BLaER1 treated with 17β-estradiol and CSF1 and Interleukin-3, amounts not matched to agents 10 nM and 100 nM (cell line): Measurements from ENCODE around the gene SHH.
A peak's percentile ranks its signal among the peaks of the same experiment; 100 is the strongest.
"Not testable (repeated sequence)": the region's sequence is repeated elsewhere in the genome, so short reads cannot be mapped to it uniquely, and the experiment has no call there.

Source experiments
- H3K27ac ChIP-seq, 11 experiments: shearing (Covaris generic); formaldehyde crosslinking; 2 replicates each; pipeline ENCODE4 v1.8.1; 2022
- H3K27me3 ChIP-seq, 11 experiments: shearing (Covaris generic); formaldehyde crosslinking; 2 replicates each; pipeline ENCODE4 v1.8.1; 2022
- H3K36me3 ChIP-seq, 11 experiments: shearing (Covaris generic); formaldehyde crosslinking; 2 replicates each; pipeline ENCODE4 v1.8.1; 2022
- H3K4me1 ChIP-seq, 10 experiments: shearing (Covaris generic); formaldehyde crosslinking; 2 replicates each; pipeline ENCODE4 v1.8.1; 2022
- H3K4me2 ChIP-seq, 11 experiments: shearing (Covaris generic); formaldehyde crosslinking; 2 replicates each; pipeline ENCODE4 v1.8.1; 2022
- H3K4me3 ChIP-seq, 10 experiments: shearing (Covaris generic); formaldehyde crosslinking; 2 replicates each; pipeline ENCODE4 v1.8.1; 2022
- H3K9ac ChIP-seq, 11 experiments: shearing (Covaris generic); formaldehyde crosslinking; 2 replicates each; pipeline ENCODE4 v1.8.1; 2022
- H3K9me3 ChIP-seq, 11 experiments: shearing (Covaris generic); formaldehyde crosslinking; replicated peaks in 1 of 11; 2 replicates each; pipeline ENCODE4 v1.8.1; 2022
- H4K20me1 ChIP-seq, 11 experiments: shearing (Covaris generic); formaldehyde crosslinking; 2 replicates each; pipeline ENCODE4 v1.8.1; 2022
- Cebpa-rat ChIP-seq, 11 experiments: shearing (Covaris generic); IDR thresholded peaks; 2 replicates each; pipeline ENCODE4 v1.8.1; 2022

Gene SHH

GRCh38 chr7:155818154-155818819, 6.0 kb upstream of the SHH start:
- Histone ChIP-seq H3K27me3 (peaks cover 26 to 57% (median 34%) of the 10 kb centered on the region in 11 experiments), H3K4me2 (peak overlapping the region in 9 of 11 experiments; percentile 1 to 50 (median 43); a peak in 14 of 22 replicates), H3K36me3 (no peaks in the 10 kb centered on the region), H4K20me1 (peaks cover 0 to 21% (median 10%) of the 10 kb centered on the region in 11 experiments; a peak in 14 of 22 replicates), H3K4me1 (peaks cover 0 to 35% (median 17%) of the 10 kb centered on the region in 10 experiments; a peak in 13 of 20 replicates), H3K9me3 (peaks cover 6 to 14% (median 10%) of the 10 kb centered on the region in 11 experiments; a peak in 19 of 22 replicates), H3K9ac (no peak overlapping the region), H3K4me3 (no peak overlapping the region), H3K27ac (no peak overlapping the region)
- no peak for TF ChIP-seq Cebpa-rat (IDR thresholded peaks at IDR 0.05)

- Histone ChIP-seq H3K9me3 (peaks cover 6 to 14% (median 10%) of the 10 kb centered on the region in 11 experiments; a peak in 19 of 22 replicates), H3K4me2 (peak overlapping the region in 5 of 11 experiments; percentile 31 to 50 (median 45); a peak in 4 of 22 replicates), H3K4me1 (peaks cover 0 to 35% (median 17%) of the 10 kb centered on the region in 10 experiments; a peak in 13 of 20 replicates), H3K27me3 (peaks cover 33 to 64% (median 42%) of the 10 kb centered on the region in 11 experiments), H4K20me1 (peaks cover 0 to 28% (median 18%) of the 10 kb centered on the region in 11 experiments; a peak in 14 of 22 replicates)
- H3K27ac ChIP-seq, H3K4me3 ChIP-seq, H3K36me3 ChIP-seq, H3K9ac ChIP-seq: not testable (repeated sequence)
These were observed 5.3 kb upstream of the SHH start for GRCh38 chr7:155817515-155817914.

DNA sequence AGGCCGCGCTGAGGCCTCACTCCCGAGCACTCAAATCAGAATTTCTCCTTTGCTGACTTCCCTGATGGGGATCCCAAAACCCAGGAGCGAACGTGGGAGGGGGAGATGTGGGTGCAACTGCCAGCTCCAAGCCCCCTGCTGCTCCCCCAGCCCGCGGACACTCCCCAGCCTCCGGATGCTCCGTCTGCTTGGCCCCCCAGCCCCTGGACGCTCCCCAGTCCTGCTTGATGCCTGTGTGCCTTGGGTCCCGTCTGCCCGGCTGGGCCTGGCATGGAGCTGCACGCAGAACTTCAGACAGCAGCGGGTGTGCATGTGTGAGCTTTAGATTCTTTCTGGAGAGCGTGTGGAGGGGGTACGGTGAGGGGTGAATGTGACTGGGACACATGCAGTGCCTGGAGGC, 4.7 kb upstream of the SHH start:
- Histone ChIP-seq H3K27me3 (peaks cover 38 to 70% (median 47%) of the 10 kb centered on the region in 11 experiments), H3K4me2 (no peak overlapping the region), H3K4me3 (no peak overlapping the region), H3K36me3 (no peaks in the 10 kb centered on the region), H3K9me3 (peaks cover 6 to 14% (median 10%) of the 10 kb centered on the region in 11 experiments; a peak in 19 of 22 replicates), H3K9ac (no peak overlapping the region), H3K4me1 (peaks cover 0 to 35% (median 17%) of the 10 kb centered on the region in 10 experiments; a peak in 16 of 20 replicates), H4K20me1 (peaks cover 0 to 33% (median 23%) of the 10 kb centered on the region in 11 experiments; a peak in 15 of 22 replicates), H3K27ac (no peak overlapping the region)
- no peak for TF ChIP-seq Cebpa-rat (IDR thresholded peaks at IDR 0.05)

GRCh38 chr7:155816192-155816508, 3.9 kb upstream of the SHH start:
- Histone ChIP-seq H3K36me3 (no peaks in the 10 kb centered on the region), H3K9me3 (peaks cover 6 to 14% (median 10%) of the 10 kb centered on the region in 11 experiments; a peak in 19 of 22 replicates), H3K9ac (no peak overlapping the region; a peak in 1 of 22 replicates), H3K4me2 (peak overlapping the region in 5 of 11 experiments; percentile 48 to 68 (median 54); a peak in 4 of 22 replicates), H3K4me3 (no peak overlapping the region), H4K20me1 (peaks cover 0 to 41% (median 28%) of the 10 kb centered on the region in 11 experiments; a peak in 15 of 22 replicates), H3K27ac (no peak overlapping the region), H3K27me3 (peaks cover 47 to 78% (median 55%) of the 10 kb centered on the region in 11 experiments), H3K4me1 (peaks cover 0 to 30% (median 17%) of the 10 kb centered on the region in 10 experiments; a peak in 16 of 20 replicates)
- TF ChIP-seq Cebpa-rat (IDR thresholded peaks at IDR 0.05): no peak

DNA sequence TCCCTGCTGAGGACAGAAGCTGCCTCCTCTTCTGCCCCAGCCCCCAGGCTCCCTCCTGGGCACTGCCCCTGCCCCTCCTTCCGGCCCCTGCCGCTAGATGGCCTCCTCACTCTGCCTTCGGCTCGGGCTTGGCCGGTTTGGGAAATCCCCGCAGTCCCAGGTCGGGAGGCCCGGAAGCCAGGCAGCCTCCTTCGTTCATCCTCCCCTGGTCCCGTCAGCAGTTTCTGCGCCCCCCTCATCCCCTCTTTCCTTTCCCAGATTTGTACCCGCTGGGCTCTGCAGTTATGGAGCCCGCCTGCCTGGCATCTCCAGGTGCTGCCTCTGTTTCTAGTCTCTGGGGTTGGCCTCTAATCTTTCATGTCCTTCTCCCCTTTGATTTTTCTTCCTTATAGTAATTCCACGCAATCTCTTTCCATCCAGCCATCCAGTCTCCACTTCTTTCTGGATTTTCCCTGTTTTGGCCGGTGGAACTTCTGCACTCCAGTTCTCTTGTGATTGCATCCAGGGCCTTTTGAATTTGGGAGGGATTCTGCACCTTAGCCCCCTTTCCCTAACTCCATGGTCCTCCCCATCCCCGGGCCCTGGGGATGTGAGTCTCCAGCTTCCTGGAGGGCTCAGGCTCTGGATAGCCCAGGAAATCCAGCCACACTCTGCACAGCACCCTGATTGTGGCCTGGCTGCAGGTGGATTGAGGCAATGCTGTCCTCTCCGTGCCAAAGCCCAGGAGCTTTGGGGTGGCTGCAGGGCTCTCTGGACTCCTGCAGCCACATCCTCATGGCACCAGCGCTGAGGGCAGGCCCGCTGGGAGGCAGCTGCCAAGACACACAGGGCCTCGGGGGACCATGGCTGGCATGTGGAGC, 3.3 kb upstream of the SHH start:
- Histone ChIP-seq H3K4me2 (peak overlapping the region; percentile 47 to 86 (median 58)), H3K4me3 (no peak overlapping the region), H3K27ac (no peak overlapping the region), H4K20me1 (peaks cover 0 to 47% (median 29%) of the 10 kb centered on the region in 11 experiments; a peak in 15 of 22 replicates), H3K27me3 (peaks cover 53 to 84% (median 61%) of the 10 kb centered on the region in 11 experiments), H3K4me1 (peaks cover 0 to 25% (median 17%) of the 10 kb centered on the region in 10 experiments; a peak in 16 of 20 replicates), H3K9me3 (peaks cover 6 to 14% (median 10%) of the 10 kb centered on the region in 11 experiments; a peak in 19 of 22 replicates), H3K36me3 (no peaks in the 10 kb centered on the region), H3K9ac (peak overlapping the region in 1 of 11 experiments; percentile 27; a peak in 1 of 22 replicates)
- TF ChIP-seq Cebpa-rat (IDR thresholded peaks at IDR 0.05): no peak

GRCh38 chr7:155814316-155815276, 2.3 kb upstream of the SHH start:
- Histone ChIP-seq H3K4me3 (no peak overlapping the region), H3K27ac (no peak overlapping the region), H3K4me2 (no peak overlapping the region), H3K9me3 (peaks cover 6 to 19% (median 10%) of the 10 kb centered on the region in 11 experiments; a peak in 19 of 22 replicates), H4K20me1 (peaks cover 0 to 57% (median 39%) of the 10 kb centered on the region in 11 experiments; a peak in 17 of 22 replicates), H3K36me3 (no peaks in the 10 kb centered on the region), H3K27me3 (peaks cover 62 to 94% (median 71%) of the 10 kb centered on the region in 11 experiments), H3K9ac (no peak overlapping the region), H3K4me1 (peaks cover under 1 to 25% (median 17%) of the 10 kb centered on the region in 10 experiments; a peak in 16 of 20 replicates)
- TF ChIP-seq Cebpa-rat (IDR thresholded peaks at IDR 0.05): no peak

- H3K27me3 ChIP-seq: peaks cover 71 to 96% (median 78%) of the 10 kb centered on the region in 11 experiments
- H3K27ac ChIP-seq: no peak overlapping the region
- peaks cover 6 to 19% (median 10%) of the 10 kb centered on the region in 11 experiments; a peak in 19 of 22 replicates for H3K9me3 ChIP-seq
- no peak overlapping the region for H3K9ac ChIP-seq
- peaks cover 9 to 33% (median 24%) of the 10 kb centered on the region in 10 experiments for H3K4me1 ChIP-seq
- no peak overlapping the region for H3K4me3 ChIP-seq
- H3K36me3 ChIP-seq: no peaks in the 10 kb centered on the region
- TF ChIP-seq Cebpa-rat (IDR thresholded peaks at IDR 0.05): no peak
- peaks cover 0 to 66% (median 48%) of the 10 kb centered on the region in 11 experiments; a peak in 18 of 22 replicates for H4K20me1 ChIP-seq
- no peak overlapping the region for H3K4me2 ChIP-seq
These were observed 1.5 kb upstream of the SHH start for GRCh38 chr7:155813546-155814315.
